HepG2 (cell line): Measurements from ENCODE around the gene ZNF558. TPM values are rescaled to one million over a fixed set of nuclear protein-coding genes. Genes with fewer than 3 reads are reported as not detected.

Experiments used
- MAZ ChIP-seq, 2 experiments: sonication (generic) in 1 of 2; formaldehyde crosslinking in 1 of 2; IDR thresholded peaks; 2 replicates each; pipeline versions ENCODE4 v1.5.0 to v1.6.1; 2012 to 2020; ENCODE audit warnings: low read depth in 2 of 2, mild to moderate bottlenecking in 2 of 2, borderline replicate concordance in 1 of 2, improper control_type of control experiment in 1 of 2, low read length in 1 of 2, missing genetic modification reagents in 1 of 2, moderate library complexity in 1 of 2
- NR2C2 ChIP-seq: sonication (generic); formaldehyde crosslinking; IDR thresholded peaks from 2 replicates; pipeline ENCODE4 v1.4.0; 2020; ENCODE audit warnings: missing genetic modification reagents, mild to moderate bottlenecking, moderate library complexity, borderline replicate concordance
- NR2F2 ChIP-seq: IDR thresholded peaks from 2 replicates; pipeline ENCODE4 v1.6.1; 2012; ENCODE audit warnings: low read depth, inconsistent platforms, borderline replicate concordance
- PBX3 ChIP-seq: sonication (generic); formaldehyde crosslinking; IDR thresholded peaks from 2 replicates; pipeline ENCODE4 v1.8.1; 2023; ENCODE audit warnings: missing genetic modification reagents, inconsistent platforms, borderline replicate concordance
- RFXAP ChIP-seq: sonication (generic); formaldehyde crosslinking; IDR thresholded peaks from 2 replicates; pipeline ENCODE4 v1.4.0; 2020; ENCODE audit warnings: missing genetic modification reagents, borderline replicate concordance
- ZBTB4 ChIP-seq: sonication (generic); formaldehyde crosslinking; IDR thresholded peaks from 2 replicates; pipeline ENCODE4 v1.4.0; 2020; ENCODE audit warnings: missing genetic modification reagents, mild to moderate bottlenecking, borderline replicate concordance
- ZC3H4 ChIP-seq: sonication (generic); formaldehyde crosslinking; IDR thresholded peaks from 2 replicates; pipeline ENCODE4 v1.4.0; 2020; ENCODE audit warnings: missing genetic modification reagents, borderline replicate concordance
- ZEB1 ChIP-seq: IDR thresholded peaks from 2 replicates; pipeline ENCODE4 v1.6.1; 2012; ENCODE audit warnings: mild to moderate bottlenecking, low read depth, inconsistent platforms; ENCODE audit not compliant: insufficient replicate concordance
- ZNF160 ChIP-seq: sonication (generic); formaldehyde crosslinking; IDR thresholded peaks from 2 replicates; pipeline ENCODE4 v1.8.0; 2022; ENCODE audit warnings: mild to moderate bottlenecking, inconsistent platforms, missing genetic modification reagents
- ZNF547 ChIP-seq: sonication (generic); formaldehyde crosslinking; IDR thresholded peaks from 2 replicates; pipeline ENCODE4 v1.5.1; 2020; ENCODE audit warnings: mild to moderate bottlenecking, missing genetic modification reagents
- ZNF660 ChIP-seq: sonication (generic); formaldehyde crosslinking; IDR thresholded peaks from 2 replicates; pipeline ENCODE4 v1.5.1; 2020; ENCODE audit warnings: mild to moderate bottlenecking, low read depth, missing genetic modification reagents, borderline replicate concordance
- ZNF737 ChIP-seq: sonication (generic); formaldehyde crosslinking; IDR thresholded peaks from 2 replicates; pipeline ENCODE4 v1.5.0; 2020; ENCODE audit warnings: missing genetic modification reagents, mild to moderate bottlenecking, borderline replicate concordance
- polyA plus RNA-seq, 8 experiments: library from polyadenylated mRNA; depleted of rRNA in 3 of 8; stranded (reverse) in 7 of 8; unstranded in 1 of 8; fragments of >200 nt; fragmentation: Illumina TruSeq in 4 of 8; extraction: Trizol in 4 of 8; gene quantifications; 2 replicates each; pipeline versions ENCODE4 v1.2.1 to v1.2.3, GENCODE V29; 2011 to 2016; ENCODE audit warnings: low read depth in 4 of 8, missing spikeins in 1 of 8, mixed read lengths in 1 of 8; ENCODE audit not compliant: insufficient read depth in 1 of 8
- total RNA-seq, 5 experiments: library from RNA; depleted of rRNA; stranded (reverse); fragments of >200 nt; fragmentation: Illumina TruSeq; extraction: Trizol; gene quantifications; 2 replicates each; pipeline ENCODE4 v1.2.3, GENCODE V29; 2016; ENCODE audit warnings: low read depth in 1 of 5
- TF ChIP-seq, protein P1 (sequence below): sonication (generic); formaldehyde crosslinking; conservative IDR thresholded peaks from 2 replicates; pipeline ENCODE4 v1.8.0; 2022; ENCODE audit warnings: low read depth, missing genetic modification reagents
- TF ChIP-seq, protein P2 (sequence below): sonication (generic); formaldehyde crosslinking; IDR thresholded peaks from 2 replicates; pipeline ENCODE4 v1.4.0; 2020; ENCODE audit warnings: missing genetic modification reagents
- TF ChIP-seq, protein P3 (sequence below): sonication (generic); formaldehyde crosslinking; IDR thresholded peaks from 2 replicates; pipeline ENCODE4 v1.4.0; 2020; ENCODE audit warnings: missing genetic modification reagents

ZNF558 gene
- total and polyA plus RNA-seq, 2 of the 13 experiments (the other 11 are each of a cell fraction or from before 2014, with no cell fraction given), result 9.5 to 10.8 TPM

DNA sequence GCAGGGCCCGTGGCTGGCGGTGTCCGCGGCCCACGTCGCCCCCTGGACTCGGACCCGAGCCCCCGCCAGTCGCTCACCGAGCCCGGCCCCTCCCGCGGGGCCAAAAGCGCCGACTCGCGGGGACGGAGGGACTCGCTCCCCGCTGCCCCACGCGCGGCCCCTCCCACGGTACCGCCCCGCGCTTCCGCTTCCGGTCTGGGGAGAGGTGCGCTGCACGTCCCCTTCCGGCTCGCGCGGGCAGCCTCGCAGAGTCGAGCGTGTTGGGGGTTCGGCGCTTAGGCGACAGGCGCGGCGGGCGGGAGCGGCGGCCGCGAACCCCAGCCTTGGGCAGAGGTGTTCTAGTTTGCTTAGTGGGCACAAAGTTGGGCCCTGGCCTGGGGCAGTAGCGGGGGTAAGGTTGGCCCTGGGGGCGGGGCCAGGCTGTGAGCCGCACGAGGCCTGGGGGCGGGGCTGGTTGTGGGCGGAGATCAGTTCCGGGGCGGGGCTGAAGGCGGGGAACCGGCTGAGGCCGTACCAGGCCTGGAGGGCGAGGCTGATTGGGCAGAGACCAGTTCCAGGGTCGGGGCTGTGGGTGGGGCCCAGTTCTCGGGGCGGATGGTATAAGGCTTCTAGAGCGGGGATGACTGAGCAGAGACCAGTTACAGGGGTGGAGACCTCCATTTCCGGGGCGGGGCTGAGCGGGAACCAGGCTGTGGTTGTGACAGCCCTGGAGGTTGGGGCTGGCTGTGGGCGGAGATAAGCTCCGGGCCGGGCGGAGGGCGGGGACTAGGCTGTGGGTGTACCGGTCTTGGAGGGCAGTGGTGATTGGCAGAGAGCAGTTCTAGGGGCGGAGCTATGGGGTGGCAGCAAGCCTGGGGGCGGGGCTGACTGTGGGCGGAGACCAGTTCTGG lies at the start of gene ZNF558, which contains the start of gene MBD3L1 (continued):
- TF ChIP-seq, protein P1, sequence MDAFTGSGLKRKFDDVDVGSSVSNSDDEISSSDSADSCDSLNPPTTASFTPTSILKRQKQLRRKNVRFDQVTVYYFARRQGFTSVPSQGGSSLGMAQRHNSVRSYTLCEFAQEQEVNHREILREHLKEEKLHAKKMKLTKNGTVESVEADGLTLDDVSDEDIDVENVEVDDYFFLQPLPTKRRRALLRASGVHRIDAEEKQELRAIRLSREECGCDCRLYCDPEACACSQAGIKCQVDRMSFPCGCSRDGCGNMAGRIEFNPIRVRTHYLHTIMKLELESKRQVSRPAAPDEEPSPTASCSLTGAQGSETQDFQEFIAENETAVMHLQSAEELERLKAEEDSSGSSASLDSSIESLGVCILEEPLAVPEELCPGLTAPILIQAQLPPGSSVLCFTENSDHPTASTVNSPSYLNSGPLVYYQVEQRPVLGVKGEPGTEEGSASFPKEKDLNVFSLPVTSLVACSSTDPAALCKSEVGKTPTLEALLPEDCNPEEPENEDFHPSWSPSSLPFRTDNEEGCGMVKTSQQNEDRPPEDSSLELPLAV, result no peak
- TF ChIP-seq ZBTB4 (CRISPR knock-in tag) (no peak), NR2C2 (peak; percentile 77), ZNF737 (CRISPR knock-in tag) (no peak), ZNF660 (CRISPR knock-in tag) (no peak), PBX3 (CRISPR knock-in tag) (no peak), RFXAP (CRISPR knock-in tag) (no peak), MAZ (IDR thresholded peaks at IDR 0.05; ENCODE audit: borderline replicate concordance, low read depth, low read length) (no peak), MAZ (CRISPR knock-in tag; IDR thresholded peaks at IDR 0.05; ENCODE audit: low read depth) (peak; percentile 59; the same call in 1 of the 2 replicates), NR2F2 (no peak), ZNF160 (CRISPR knock-in tag) (no peak), ZEB1 (no peak), ZC3H4 (no peak), ZNF547 (CRISPR knock-in tag) (no peak)
- TF ChIP-seq, protein P2, sequence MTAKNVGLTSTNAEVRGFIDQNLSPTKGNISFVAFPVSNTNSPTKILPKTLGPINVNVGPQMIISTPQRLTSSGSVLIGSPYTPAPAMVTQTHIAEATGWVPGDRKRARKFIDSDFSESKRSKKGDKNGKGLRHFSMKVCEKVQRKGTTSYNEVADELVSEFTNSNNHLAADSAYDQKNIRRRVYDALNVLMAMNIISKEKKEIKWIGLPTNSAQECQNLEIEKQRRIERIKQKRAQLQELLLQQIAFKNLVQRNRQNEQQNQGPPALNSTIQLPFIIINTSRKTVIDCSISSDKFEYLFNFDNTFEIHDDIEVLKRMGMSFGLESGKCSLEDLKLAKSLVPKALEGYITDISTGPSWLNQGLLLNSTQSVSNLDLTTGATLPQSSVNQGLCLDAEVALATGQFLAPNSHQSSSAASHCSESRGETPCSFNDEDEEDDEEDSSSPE (CRISPR knock-in tag), result no peak
- TF ChIP-seq, protein P3, sequence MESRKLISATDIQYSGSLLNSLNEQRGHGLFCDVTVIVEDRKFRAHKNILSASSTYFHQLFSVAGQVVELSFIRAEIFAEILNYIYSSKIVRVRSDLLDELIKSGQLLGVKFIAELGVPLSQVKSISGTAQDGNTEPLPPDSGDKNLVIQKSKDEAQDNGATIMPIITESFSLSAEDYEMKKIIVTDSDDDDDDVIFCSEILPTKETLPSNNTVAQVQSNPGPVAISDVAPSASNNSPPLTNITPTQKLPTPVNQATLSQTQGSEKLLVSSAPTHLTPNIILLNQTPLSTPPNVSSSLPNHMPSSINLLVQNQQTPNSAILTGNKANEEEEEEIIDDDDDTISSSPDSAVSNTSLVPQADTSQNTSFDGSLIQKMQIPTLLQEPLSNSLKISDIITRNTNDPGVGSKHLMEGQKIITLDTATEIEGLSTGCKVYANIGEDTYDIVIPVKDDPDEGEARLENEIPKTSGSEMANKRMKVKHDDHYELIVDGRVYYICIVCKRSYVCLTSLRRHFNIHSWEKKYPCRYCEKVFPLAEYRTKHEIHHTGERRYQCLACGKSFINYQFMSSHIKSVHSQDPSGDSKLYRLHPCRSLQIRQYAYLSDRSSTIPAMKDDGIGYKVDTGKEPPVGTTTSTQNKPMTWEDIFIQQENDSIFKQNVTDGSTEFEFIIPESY (CRISPR knock-in tag), result no peak
